GM23338 (cell line): ENCODE results near the gene PPME1. TPM values are rescaled to one million over a fixed set of nuclear protein-coding genes. Genes with fewer than 3 reads are reported as not detected.

ENCODE experiments used
- ATAC-seq: fragments of 200-7000 bp; cut with Tn5 transposase; 3 replicates; pipeline ENCODE4 v1.9.1; 2020
- DNase-seq: peaks from one replicate; pipeline ENCODE4 v3.0.0-alpha.2; 2015; ENCODE audit warnings: low spot score
- H2AFZ ChIP-seq: fragments of 200-600 bp; sonication (generic); 2 replicates; pipeline ENCODE4 v1.8.0; 2016; ENCODE audit warnings: antibody characterized with exemption, mild to moderate bottlenecking, moderate library complexity
- H3F3A ChIP-seq: fragments of 200-600 bp; sonication (generic); replicated peaks from 2 replicates; pipeline ENCODE4 v1.8.0; 2017; ENCODE audit warnings: antibody characterized with exemption, mixed run types, low read depth
- H3K27ac ChIP-seq: fragments of 200-600 bp; sonication (generic); 2 replicates; pipeline ENCODE4 v1.6.1; 2016; ENCODE audit warnings: low read depth
- H3K27me3 ChIP-seq: fragments of 200-600 bp; sonication (generic); 2 replicates; pipeline ENCODE4 v1.8.0; 2016; ENCODE audit warnings: mild to moderate bottlenecking, mixed run types, moderate library complexity; ENCODE audit not compliant: insufficient read depth
- H3K36me3 ChIP-seq: fragments of 200-600 bp; sonication (generic); 2 replicates; pipeline ENCODE4 v1.8.0; 2016; ENCODE audit warnings: mild to moderate bottlenecking; ENCODE audit not compliant: insufficient read depth
- H3K4me1 ChIP-seq: fragments of 200-600 bp; sonication (generic); 2 replicates; pipeline ENCODE4 v1.8.0; 2016; ENCODE audit warnings: mild to moderate bottlenecking, moderate library complexity; ENCODE audit not compliant: insufficient read depth
- H3K4me2 ChIP-seq: fragments of 200-600 bp; sonication (generic); 2 replicates; pipeline ENCODE4 v1.7.1; 2017; ENCODE audit warnings: mixed run types
- H3K4me3 ChIP-seq: fragments of 200-600 bp; sonication (generic); 2 replicates; pipeline ENCODE4 v1.6.1; 2016; ENCODE audit warnings: mixed run types
- H3K79me2 ChIP-seq: fragments of 200-600 bp; sonication (generic); replicated peaks from 2 replicates; pipeline ENCODE4 v1.8.0; 2017; ENCODE audit warnings: mild to moderate bottlenecking; ENCODE audit not compliant: insufficient read depth
- H3K9me2 ChIP-seq: fragments of 200-600 bp; sonication (generic); 2 replicates; pipeline ENCODE4 v1.8.0; 2017; ENCODE audit not compliant: insufficient read depth
- H4K20me1 ChIP-seq: fragments of 200-600 bp; sonication (generic); replicated peaks from 2 replicates; pipeline ENCODE4 v1.8.0; 2017; ENCODE audit warnings: mild to moderate bottlenecking; ENCODE audit not compliant: insufficient read depth
- H3K27ac Mint-ChIP-seq: 2 replicates; pipeline ENCODE4 v1.8.0; 2020; ENCODE audit warnings: inconsistent platforms, mild to moderate bottlenecking, moderate library complexity, mixed read lengths
- H3K27me3 Mint-ChIP-seq: 3 replicates; pipeline ENCODE4 v1.8.0; 2022; ENCODE audit warnings: low read depth, mild to moderate bottlenecking, moderate library complexity, mixed read lengths, inconsistent platforms; ENCODE audit not compliant: insufficient read depth, poor library complexity
- H3K36me3 Mint-ChIP-seq: 3 replicates; pipeline ENCODE4 v1.8.0; 2021; ENCODE audit warnings: low read depth, mild to moderate bottlenecking, inconsistent platforms, moderate library complexity, mixed read lengths
- H3K4me1 Mint-ChIP-seq: 3 replicates; pipeline ENCODE4 v1.8.0; 2020; ENCODE audit warnings: mild to moderate bottlenecking, inconsistent platforms, mixed read lengths
- H3K4me3 Mint-ChIP-seq: 3 replicates; pipeline ENCODE4 v1.8.0; 2021; ENCODE audit warnings: moderate library complexity, mild to moderate bottlenecking, inconsistent platforms, mixed read lengths
- H3K9me3 Mint-ChIP-seq: 3 replicates; pipeline ENCODE4 v1.8.0; 2020; ENCODE audit warnings: moderate library complexity, mild to moderate bottlenecking, inconsistent platforms, mixed read lengths
- CREB1 ChIP-seq: fragments of 250-450 bp; sonication (Bioruptor Pico); IDR thresholded peaks from 2 replicates; pipeline ENCODE4 v1.5.0; 2020; ENCODE audit warnings: low read depth, mild to moderate bottlenecking, moderate library complexity
- CTCF ChIP-seq, 2 experiments: fragments of 200-600 bp in 1 of 2; sonication (generic) in 1 of 2; conservative IDR thresholded peaks; 2 replicates each; pipeline versions ENCODE4 v1.5.1 to v1.6.1; 2016 to 2017; ENCODE audit warnings: antibody characterized with exemption in 2 of 2, low read depth in 2 of 2, mild to moderate bottlenecking in 2 of 2, moderate library complexity in 1 of 2
- EZH2 ChIP-seq: fragments of 200-600 bp; sonication (generic); IDR thresholded peaks from one replicate; pipeline ENCODE4 v1.8.0; 2017; ENCODE audit warnings: antibody characterized with exemption, mild to moderate bottlenecking, low read depth; ENCODE audit not compliant: unreplicated experiment
- EZH2phosphoT487 ChIP-seq: fragments of 200-600 bp; sonication (generic); IDR thresholded peaks from one replicate; pipeline ENCODE4 v1.8.1; 2018; ENCODE audit warnings: antibody characterized with exemption; ENCODE audit not compliant: unreplicated experiment
- JUNB ChIP-seq: IDR thresholded peaks from one replicate; pipeline ENCODE4 v1.6.1; 2016; ENCODE audit warnings: antibody characterized with exemption; ENCODE audit not compliant: unreplicated experiment
- NANOG ChIP-seq: IDR thresholded peaks from 2 replicates; pipeline ENCODE4 v1.6.1; 2016; ENCODE audit warnings: antibody characterized with exemption, borderline replicate concordance
- POLR2AphosphoS5 ChIP-seq: IDR thresholded peaks from 2 replicates; pipeline ENCODE4 v1.6.1; 2016; ENCODE audit warnings: antibody characterized with exemption, low read depth
- STAT1 ChIP-seq: IDR thresholded peaks from one replicate; pipeline ENCODE4 v1.6.1; 2016; ENCODE audit warnings: antibody characterized with exemption; ENCODE audit not compliant: unreplicated experiment
- ZNF114 ChIP-seq: fragments of 250-450 bp; sonication (Bioruptor Pico); IDR thresholded peaks from 2 replicates; pipeline ENCODE4 v1.5.0; 2020; ENCODE audit warnings: mild to moderate bottlenecking, moderate library complexity
- ZNF331 ChIP-seq: fragments of 250-450 bp; sonication (Bioruptor Pico); IDR thresholded peaks from 2 replicates; pipeline ENCODE4 v1.5.0; 2020; ENCODE audit warnings: low read depth, mild to moderate bottlenecking, moderate library complexity
- polyA plus RNA-seq: library from polyadenylated mRNA; unstranded; fragments of >200 nt; fragmentation: Nextera tagmentation; extraction: Ambion mirVana; gene quantifications from 2 replicates; pipeline ENCODE4 v1.2.1, GENCODE V29; 2016
- total RNA-seq: library from RNA; depleted of rRNA; stranded (reverse); fragments of >200 nt; shearing (Covaris generic); gene quantifications from 2 replicates; pipeline ENCODE4 v1.2.3, GENCODE V29; 2014
- TF ChIP-seq, protein P1 (sequence below): fragments of 250-450 bp; sonication (Bioruptor Pico); IDR thresholded peaks from 2 replicates; pipeline ENCODE4 v1.5.0; 2020; ENCODE audit warnings: mild to moderate bottlenecking, moderate library complexity
- TF ChIP-seq, protein P2 (sequence below): IDR thresholded peaks from one replicate; pipeline ENCODE4 v1.6.1; 2018; ENCODE audit warnings: antibody characterized with exemption; ENCODE audit not compliant: unreplicated experiment

The PPME1 gene
- total and polyA plus RNA-seq, 2 experiments from 2014 or later: 32.1 to 37.2 TPM

- TF ChIP-seq CTCF (conservative IDR thresholded peaks at IDR 0.05; ENCODE audit: low read depth in 2 of 2) (no peak), EZH2 (no peak), EZH2phosphoT487 (no peak), CREB1 (CRISPR knock-in tag) (no peak), JUNB (no peak), ZNF331 (CRISPR knock-in tag) (no peak), POLR2AphosphoS5 (no peak)
- no peak overlapping the region for H3K27ac Mint-ChIP-seq
- peaks cover 14% of the 10 kb centered on the region for H4K20me1 ChIP-seq
Observed at GRCh38 chr11:74185695-74186094, 14.6 kb downstream of the PPME1 start.

DNA sequence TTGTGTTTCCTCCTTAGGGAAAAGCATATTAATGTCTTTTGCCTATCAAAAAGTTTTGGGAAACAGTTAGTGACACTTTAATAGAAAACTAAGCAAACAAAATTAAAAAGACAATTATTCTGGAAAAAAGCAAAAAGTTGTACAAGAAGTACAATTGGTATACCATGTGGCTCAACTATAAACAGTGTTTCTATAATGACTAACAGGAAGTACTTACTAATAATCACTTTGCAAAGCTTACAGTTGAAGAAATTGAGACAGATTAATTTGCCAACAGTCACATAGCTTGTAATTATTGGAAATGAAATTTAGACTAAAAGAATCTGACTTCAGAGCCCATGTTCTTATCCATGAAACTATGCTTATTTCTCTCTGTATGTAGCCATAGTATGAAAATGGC is 24.7 kb downstream of the PPME1 start:
- no peak overlapping the region for H3K4me2 ChIP-seq
- TF ChIP-seq POLR2AphosphoS5: no peak
- no peak for TF ChIP-seq ZNF114
- no peak for TF ChIP-seq NANOG
- TF ChIP-seq, protein P1, sequence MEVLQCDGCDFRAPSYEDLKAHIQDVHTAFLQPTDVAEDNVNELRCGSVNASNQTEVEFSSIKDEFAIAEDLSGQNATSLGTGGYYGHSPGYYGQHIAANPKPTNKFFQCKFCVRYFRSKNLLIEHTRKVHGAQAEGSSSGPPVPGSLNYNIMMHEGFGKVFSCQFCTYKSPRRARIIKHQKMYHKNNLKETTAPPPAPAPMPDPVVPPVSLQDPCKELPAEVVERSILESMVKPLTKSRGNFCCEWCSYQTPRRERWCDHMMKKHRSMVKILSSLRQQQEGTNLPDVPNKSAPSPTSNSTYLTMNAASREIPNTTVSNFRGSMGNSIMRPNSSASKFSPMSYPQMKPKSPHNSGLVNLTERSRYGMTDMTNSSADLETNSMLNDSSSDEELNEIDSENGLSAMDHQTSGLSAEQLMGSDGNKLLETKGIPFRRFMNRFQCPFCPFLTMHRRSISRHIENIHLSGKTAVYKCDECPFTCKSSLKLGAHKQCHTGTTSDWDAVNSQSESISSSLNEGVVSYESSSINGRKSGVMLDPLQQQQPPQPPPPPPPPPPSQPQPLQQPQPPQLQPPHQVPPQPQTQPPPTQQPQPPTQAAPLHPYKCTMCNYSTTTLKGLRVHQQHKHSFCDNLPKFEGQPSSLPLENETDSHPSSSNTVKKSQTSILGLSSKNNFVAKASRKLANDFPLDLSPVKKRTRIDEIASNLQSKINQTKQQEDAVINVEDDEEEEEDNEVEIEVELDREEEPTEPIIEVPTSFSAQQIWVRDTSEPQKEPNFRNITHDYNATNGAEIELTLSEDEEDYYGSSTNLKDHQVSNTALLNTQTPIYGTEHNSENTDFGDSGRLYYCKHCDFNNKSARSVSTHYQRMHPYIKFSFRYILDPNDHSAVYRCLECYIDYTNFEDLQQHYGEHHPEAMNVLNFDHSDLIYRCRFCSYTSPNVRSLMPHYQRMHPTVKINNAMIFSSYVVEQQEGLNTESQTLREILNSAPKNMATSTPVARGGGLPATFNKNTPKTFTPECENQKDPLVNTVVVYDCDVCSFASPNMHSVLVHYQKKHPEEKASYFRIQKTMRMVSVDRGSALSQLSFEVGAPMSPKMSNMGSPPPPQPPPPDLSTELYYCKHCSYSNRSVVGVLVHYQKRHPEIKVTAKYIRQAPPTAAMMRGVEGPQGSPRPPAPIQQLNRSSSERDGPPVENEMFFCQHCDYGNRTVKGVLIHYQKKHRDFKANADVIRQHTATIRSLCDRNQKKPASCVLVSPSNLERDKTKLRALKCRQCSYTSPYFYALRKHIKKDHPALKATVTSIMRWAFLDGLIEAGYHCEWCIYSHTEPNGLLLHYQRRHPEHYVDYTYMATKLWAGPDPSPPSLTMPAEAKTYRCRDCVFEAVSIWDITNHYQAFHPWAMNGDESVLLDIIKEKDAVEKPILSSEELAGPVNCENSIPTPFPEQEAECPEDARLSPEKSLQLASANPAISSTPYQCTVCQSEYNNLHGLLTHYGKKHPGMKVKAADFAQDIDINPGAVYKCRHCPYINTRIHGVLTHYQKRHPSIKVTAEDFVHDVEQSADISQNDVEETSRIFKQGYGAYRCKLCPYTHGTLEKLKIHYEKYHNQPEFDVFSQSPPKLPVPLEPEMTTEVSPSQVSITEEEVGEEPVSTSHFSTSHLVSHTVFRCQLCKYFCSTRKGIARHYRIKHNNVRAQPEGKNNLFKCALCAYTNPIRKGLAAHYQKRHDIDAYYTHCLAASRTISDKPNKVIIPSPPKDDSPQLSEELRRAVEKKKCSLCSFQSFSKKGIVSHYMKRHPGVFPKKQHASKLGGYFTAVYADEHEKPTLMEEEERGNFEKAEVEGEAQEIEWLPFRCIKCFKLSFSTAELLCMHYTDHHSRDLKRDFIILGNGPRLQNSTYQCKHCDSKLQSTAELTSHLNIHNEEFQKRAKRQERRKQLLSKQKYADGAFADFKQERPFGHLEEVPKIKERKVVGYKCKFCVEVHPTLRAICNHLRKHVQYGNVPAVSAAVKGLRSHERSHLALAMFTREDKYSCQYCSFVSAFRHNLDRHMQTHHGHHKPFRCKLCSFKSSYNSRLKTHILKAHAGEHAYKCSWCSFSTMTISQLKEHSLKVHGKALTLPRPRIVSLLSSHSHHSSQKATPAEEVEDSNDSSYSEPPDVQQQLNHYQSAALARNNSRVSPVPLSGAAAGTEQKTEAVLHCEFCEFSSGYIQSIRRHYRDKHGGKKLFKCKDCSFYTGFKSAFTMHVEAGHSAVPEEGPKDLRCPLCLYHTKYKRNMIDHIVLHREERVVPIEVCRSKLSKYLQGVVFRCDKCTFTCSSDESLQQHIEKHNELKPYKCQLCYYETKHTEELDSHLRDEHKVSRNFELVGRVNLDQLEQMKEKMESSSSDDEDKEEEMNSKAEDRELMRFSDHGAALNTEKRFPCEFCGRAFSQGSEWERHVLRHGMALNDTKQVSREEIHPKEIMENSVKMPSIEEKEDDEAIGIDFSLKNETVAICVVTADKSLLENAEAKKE: no peak
- no peak for TF ChIP-seq STAT1
- TF ChIP-seq, protein P2, sequence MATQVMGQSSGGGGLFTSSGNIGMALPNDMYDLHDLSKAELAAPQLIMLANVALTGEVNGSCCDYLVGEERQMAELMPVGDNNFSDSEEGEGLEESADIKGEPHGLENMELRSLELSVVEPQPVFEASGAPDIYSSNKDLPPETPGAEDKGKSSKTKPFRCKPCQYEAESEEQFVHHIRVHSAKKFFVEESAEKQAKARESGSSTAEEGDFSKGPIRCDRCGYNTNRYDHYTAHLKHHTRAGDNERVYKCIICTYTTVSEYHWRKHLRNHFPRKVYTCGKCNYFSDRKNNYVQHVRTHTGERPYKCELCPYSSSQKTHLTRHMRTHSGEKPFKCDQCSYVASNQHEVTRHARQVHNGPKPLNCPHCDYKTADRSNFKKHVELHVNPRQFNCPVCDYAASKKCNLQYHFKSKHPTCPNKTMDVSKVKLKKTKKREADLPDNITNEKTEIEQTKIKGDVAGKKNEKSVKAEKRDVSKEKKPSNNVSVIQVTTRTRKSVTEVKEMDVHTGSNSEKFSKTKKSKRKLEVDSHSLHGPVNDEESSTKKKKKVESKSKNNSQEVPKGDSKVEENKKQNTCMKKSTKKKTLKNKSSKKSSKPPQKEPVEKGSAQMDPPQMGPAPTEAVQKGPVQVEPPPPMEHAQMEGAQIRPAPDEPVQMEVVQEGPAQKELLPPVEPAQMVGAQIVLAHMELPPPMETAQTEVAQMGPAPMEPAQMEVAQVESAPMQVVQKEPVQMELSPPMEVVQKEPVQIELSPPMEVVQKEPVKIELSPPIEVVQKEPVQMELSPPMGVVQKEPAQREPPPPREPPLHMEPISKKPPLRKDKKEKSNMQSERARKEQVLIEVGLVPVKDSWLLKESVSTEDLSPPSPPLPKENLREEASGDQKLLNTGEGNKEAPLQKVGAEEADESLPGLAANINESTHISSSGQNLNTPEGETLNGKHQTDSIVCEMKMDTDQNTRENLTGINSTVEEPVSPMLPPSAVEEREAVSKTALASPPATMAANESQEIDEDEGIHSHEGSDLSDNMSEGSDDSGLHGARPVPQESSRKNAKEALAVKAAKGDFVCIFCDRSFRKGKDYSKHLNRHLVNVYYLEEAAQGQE: no peak

More at GRCh38 chr11:74185695-74186094, 14.6 kb downstream of the PPME1 start:
- H2AFZ ChIP-seq: no peak overlapping the region
- no peaks in the 10 kb centered on the region for H3F3A ChIP-seq
- Mint-ChIP-seq H3K27me3 (no peaks in the 10 kb centered on the region), H3K9me3 (peaks cover 6% of the 10 kb centered on the region), H3K36me3 (peaks cover 19% of the 10 kb centered on the region), H3K4me1 (no peaks in the 10 kb centered on the region; the same call in 2 of the 3 replicates), H3K4me3 (no peak overlapping the region)
- no peaks in the 10 kb centered on the region for H3K4me1 ChIP-seq
- DNase-seq (no peak), ATAC-seq (no peak)
- no peak overlapping the region for H3K27ac ChIP-seq
- no peak overlapping the region for H3K4me3 ChIP-seq
- no peak overlapping the region for H3K4me2 ChIP-seq
- H3K9me2 ChIP-seq: no peaks in the 10 kb centered on the region
- H3K27me3 ChIP-seq: no peaks in the 10 kb centered on the region
- no peaks in the 10 kb centered on the region for H3K36me3 ChIP-seq
- H3K79me2 ChIP-seq: peaks cover 61% of the 10 kb centered on the region

More for the DNA sequence above, 24.7 kb downstream of the PPME1 start:
- DNase-seq (no peak), ATAC-seq (no peak)
- peaks cover 24% of the 10 kb centered on the region for H3K36me3 Mint-ChIP-seq
- Histone ChIP-seq H3K4me1 (no peaks in the 10 kb centered on the region), H4K20me1 (0 out of 2 replicates have a peak, but pooled peaks cover 9% of the 10 kb centered on the region), H3K9me2 (no peaks in the 10 kb centered on the region), H3F3A (no peaks in the 10 kb centered on the region), H3K79me2 (peaks cover 39% of the 10 kb centered on the region; the same call in 1 of the 2 replicates), H3K27me3 (no peaks in the 10 kb centered on the region), H3K27ac (no peak overlapping the region), H3K4me3 (no peak overlapping the region), H3K36me3 (peaks cover 5% of the 10 kb centered on the region; the same call in 1 of the 2 replicates), H2AFZ (no peak overlapping the region)
- no peak overlapping the region for H3K27ac Mint-ChIP-seq
- H3K4me3 Mint-ChIP-seq: no peak overlapping the region
- peaks cover 12% of the 10 kb centered on the region for H3K9me3 Mint-ChIP-seq
- no peaks in the 10 kb centered on the region; the same call in 2 of the 3 replicates for H3K4me1 Mint-ChIP-seq
- no peaks in the 10 kb centered on the region for H3K27me3 Mint-ChIP-seq
